CD4-positive, alpha-beta T cell treated with Interleukin-6 for 4 hours (primary cell): ENCODE results near the gene RTP5.
A peak's percentile ranks its signal among the peaks of the same experiment; 100 is the strongest.

ENCODE experiments used
- DNase-seq: peaks from one replicate; pipeline ENCODE4 v3.0.0-alpha.2; 2020; ENCODE audit warnings: mixed read lengths

The RTP5 gene

GRCh38 chr2:241844066-241844728 is 25.3 kb upstream of the RTP5 start:
- peak; percentile 78 for DNase-seq

GRCh38 chr2:241844831-241845578 is 24.5 kb upstream of the RTP5 start:
- DNase-seq: no peak

- no peak for DNase-seq
Measured at GRCh38 chr2:241846406-241846805, 23.1 kb upstream of the RTP5 start.

- no peak for DNase-seq
Measured at GRCh38 chr2:241848761-241849615, 20.5 kb upstream of the RTP5 start.

GRCh38 chr2:241849616-241850543 is 19.6 kb upstream of the RTP5 start:
- DNase-seq: no peak

GRCh38 chr2:241850544-241851324 is 18.8 kb upstream of the RTP5 start:
- DNase-seq: no peak

GRCh38 chr2:241851325-241852115 is 18.0 kb upstream of the RTP5 start:
- DNase-seq: no peak

GRCh38 chr2:241852116-241852980 is 17.2 kb upstream of the RTP5 start:
- no peak for DNase-seq

GRCh38 chr2:241852981-241853631 is 16.4 kb upstream of the RTP5 start:
- DNase-seq: no peak

- peak; percentile 34 for DNase-seq
Measured at GRCh38 chr2:241853651-241854341, 15.7 kb upstream of the RTP5 start.

GRCh38 chr2:241854342-241855244 is 14.9 kb upstream of the RTP5 start:
- DNase-seq: peak; percentile 1

- DNase-seq: peak; percentile 1
Measured at GRCh38 chr2:241855245-241855887, 14.2 kb upstream of the RTP5 start.

GRCh38 chr2:241855888-241856422 is 13.6 kb upstream of the RTP5 start:
- no peak for DNase-seq

- peak; percentile 1 for DNase-seq
Measured at GRCh38 chr2:241857041-241857541, 12.4 kb upstream of the RTP5 start.

- DNase-seq: peak; percentile 2
Measured at GRCh38 chr2:241857572-241858121, 11.9 kb upstream of the RTP5 start.
